ENCODE results near the gene RAB7B.

DNA sequence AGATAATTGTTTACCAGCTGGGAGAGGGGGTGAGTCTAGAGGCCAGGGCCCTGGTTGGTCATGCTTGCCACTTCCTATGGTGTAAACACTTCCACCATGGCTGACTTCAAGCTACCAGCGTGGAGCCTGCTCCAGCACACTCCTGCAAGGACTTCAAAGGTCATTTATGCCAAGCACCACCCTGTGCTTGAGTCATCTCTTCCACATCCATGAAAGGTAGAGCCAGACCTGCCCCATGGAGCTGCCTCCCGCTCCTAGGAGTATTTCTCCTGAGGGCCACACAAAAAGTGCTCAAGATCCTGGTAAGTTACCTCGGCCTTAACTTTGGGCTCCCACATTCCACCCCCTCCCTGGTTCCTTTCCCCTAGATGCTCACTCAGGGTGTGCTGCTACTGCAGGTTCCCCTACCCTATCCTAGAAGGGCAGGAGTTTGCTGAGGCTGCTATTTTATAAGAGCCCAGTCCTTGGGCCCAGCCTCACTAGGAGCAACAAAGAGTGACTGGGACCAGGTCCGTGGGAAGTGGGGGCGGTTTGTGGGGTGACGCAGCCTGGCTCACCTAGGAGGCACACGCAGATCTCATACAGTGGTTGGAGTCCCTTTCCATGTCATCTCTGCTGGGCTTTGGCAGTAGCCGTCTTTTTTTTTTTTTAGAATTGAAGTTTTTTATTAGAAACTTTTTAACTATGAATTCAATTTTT lies 2.4 kb downstream of the RAB7B start:
- TF ChIP-seq, protein P1, sequence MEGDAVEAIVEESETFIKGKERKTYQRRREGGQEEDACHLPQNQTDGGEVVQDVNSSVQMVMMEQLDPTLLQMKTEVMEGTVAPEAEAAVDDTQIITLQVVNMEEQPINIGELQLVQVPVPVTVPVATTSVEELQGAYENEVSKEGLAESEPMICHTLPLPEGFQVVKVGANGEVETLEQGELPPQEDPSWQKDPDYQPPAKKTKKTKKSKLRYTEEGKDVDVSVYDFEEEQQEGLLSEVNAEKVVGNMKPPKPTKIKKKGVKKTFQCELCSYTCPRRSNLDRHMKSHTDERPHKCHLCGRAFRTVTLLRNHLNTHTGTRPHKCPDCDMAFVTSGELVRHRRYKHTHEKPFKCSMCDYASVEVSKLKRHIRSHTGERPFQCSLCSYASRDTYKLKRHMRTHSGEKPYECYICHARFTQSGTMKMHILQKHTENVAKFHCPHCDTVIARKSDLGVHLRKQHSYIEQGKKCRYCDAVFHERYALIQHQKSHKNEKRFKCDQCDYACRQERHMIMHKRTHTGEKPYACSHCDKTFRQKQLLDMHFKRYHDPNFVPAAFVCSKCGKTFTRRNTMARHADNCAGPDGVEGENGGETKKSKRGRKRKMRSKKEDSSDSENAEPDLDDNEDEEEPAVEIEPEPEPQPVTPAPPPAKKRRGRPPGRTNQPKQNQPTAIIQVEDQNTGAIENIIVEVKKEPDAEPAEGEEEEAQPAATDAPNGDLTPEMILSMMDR (IDR thresholded peaks at IDR 0.05; ENCODE audit: low read depth, low read length): no peak
- no peak for TF ChIP-seq EZH2phosphoT487 (IDR thresholded peaks at IDR 0.05; ENCODE audit: low read depth)

Data from OCI-LY3 (cell line).